ENCODE results near the gene CAPN11.
"Not testable (repeated sequence)": the region's sequence is repeated elsewhere in the genome, so short reads cannot be mapped to it uniquely, and the experiment has no call there.

Gene CAPN11

GRCh38 chr6:44142835-44143234 is 15.8 kb upstream of the CAPN11 start:
- H3K4me1 Mint-ChIP-seq: peaks cover 13% of the 10 kb centered on the region
- no peaks in the 10 kb centered on the region for H3K27me3 Mint-ChIP-seq (ENCODE audit: low read depth, poor library complexity)
- H3K4me3 Mint-ChIP-seq: no peak overlapping the region
- no peak for TF ChIP-seq CTCF (IDR thresholded peaks at IDR 0.05)
- no peak for DNase-seq
- peaks cover 34% of the 10 kb centered on the region for H3K36me3 Mint-ChIP-seq (ENCODE audit: low read depth)
- H3K27ac Mint-ChIP-seq: no peak overlapping the region
- no peaks in the 10 kb centered on the region for H3K9me3 Mint-ChIP-seq

GRCh38 chr6:44143731-44144130 is 14.9 kb upstream of the CAPN11 start:
- peaks cover 5% of the 10 kb centered on the region for H3K4me1 Mint-ChIP-seq
- H3K4me3 Mint-ChIP-seq: no peak overlapping the region
- no peak for TF ChIP-seq CTCF (IDR thresholded peaks at IDR 0.05)
- peaks cover 36% of the 10 kb centered on the region for H3K36me3 Mint-ChIP-seq (ENCODE audit: low read depth)
- no peaks in the 10 kb centered on the region for H3K27me3 Mint-ChIP-seq (ENCODE audit: low read depth, poor library complexity)
- no peak for DNase-seq
- H3K27ac Mint-ChIP-seq: no peak overlapping the region
- H3K9me3 Mint-ChIP-seq: no peaks in the 10 kb centered on the region

- peaks cover 42% of the 10 kb centered on the region for H3K36me3 Mint-ChIP-seq (ENCODE audit: low read depth)
- not testable (repeated sequence) for H3K27me3 Mint-ChIP-seq (ENCODE audit: low read depth, poor library complexity); H3K27ac Mint-ChIP-seq; H3K4me3 Mint-ChIP-seq; DNase-seq; H3K4me1 Mint-ChIP-seq; H3K9me3 Mint-ChIP-seq
Measured at GRCh38 chr6:44144536-44144935, 14.1 kb upstream of the CAPN11 start.

- TF ChIP-seq CTCF (IDR thresholded peaks at IDR 0.05): no peak
- Mint-ChIP-seq H3K27ac (no peak overlapping the region), H3K4me1 (no peaks in the 10 kb centered on the region), H3K9me3 (no peaks in the 10 kb centered on the region), H3K36me3 (ENCODE audit: low read depth) (peaks cover 33% of the 10 kb centered on the region), H3K27me3 (ENCODE audit: low read depth, poor library complexity) (peaks cover under 1% of the 10 kb centered on the region), H3K4me3 (no peak overlapping the region)
- no peak for DNase-seq
Measured at GRCh38 chr6:44145839-44146238, 12.8 kb upstream of the CAPN11 start.

GRCh38 chr6:44146685-44147084 is 11.9 kb upstream of the CAPN11 start:
- peaks cover 9% of the 10 kb centered on the region for H3K27me3 Mint-ChIP-seq (ENCODE audit: low read depth, poor library complexity)
- DNase-seq: no peak
- peaks cover 26% of the 10 kb centered on the region for H3K36me3 Mint-ChIP-seq (ENCODE audit: low read depth)
- no peak for TF ChIP-seq CTCF (IDR thresholded peaks at IDR 0.05)
- no peaks in the 10 kb centered on the region for H3K9me3 Mint-ChIP-seq
- H3K27ac Mint-ChIP-seq: no peak overlapping the region
- H3K4me1 Mint-ChIP-seq: no peaks in the 10 kb centered on the region
- no peak overlapping the region for H3K4me3 Mint-ChIP-seq

GRCh38 chr6:44147256-44147655 is 11.4 kb upstream of the CAPN11 start:
- no peak for DNase-seq
- H3K36me3 Mint-ChIP-seq (ENCODE audit: low read depth): peaks cover 26% of the 10 kb centered on the region
- no peak overlapping the region for H3K4me3 Mint-ChIP-seq
- H3K9me3 Mint-ChIP-seq: no peaks in the 10 kb centered on the region
- H3K27me3 Mint-ChIP-seq (ENCODE audit: low read depth, poor library complexity): peaks cover 9% of the 10 kb centered on the region
- no peak for TF ChIP-seq CTCF (IDR thresholded peaks at IDR 0.05)
- no peaks in the 10 kb centered on the region for H3K4me1 Mint-ChIP-seq
- no peak overlapping the region for H3K27ac Mint-ChIP-seq

Data from nephron progenitor cell (in vitro differentiated cells).